ENCODE results near the gene DPF3.

GRCh38 chr14:72816287-72816686, 77.6 kb downstream of the DPF3 start:
- TF ChIP-seq CHD2 (IDR thresholded peaks at IDR 0.05; ENCODE audit: low read length, partially characterized antibody) (no peak), CTCF (IDR thresholded peaks at IDR 0.05) (no peak), PHF8 (IDR thresholded peaks at IDR 0.05; ENCODE audit: borderline replicate concordance, low read depth) (no peak), SREBF2 (IDR thresholded peaks at IDR 0.05) (no peak), NFE2L2 (conservative IDR thresholded peaks at IDR 0.05; ENCODE audit: low read length) (no peak), JUN (IDR thresholded peaks at IDR 0.05) (no peak)

All from A549 (cell line).